Eye (tissue), 1 donor: ENCODE results near the gene GEMIN2.
"Not testable (repeated sequence)": the region's sequence is repeated elsewhere in the genome, so short reads cannot be mapped to it uniquely, and the experiment has no call there.

Source experiments
- DNase-seq: peaks from one replicate; pipeline ENCODE4 v3.0.0-alpha.2; 2015

The GEMIN2 gene, protein sequence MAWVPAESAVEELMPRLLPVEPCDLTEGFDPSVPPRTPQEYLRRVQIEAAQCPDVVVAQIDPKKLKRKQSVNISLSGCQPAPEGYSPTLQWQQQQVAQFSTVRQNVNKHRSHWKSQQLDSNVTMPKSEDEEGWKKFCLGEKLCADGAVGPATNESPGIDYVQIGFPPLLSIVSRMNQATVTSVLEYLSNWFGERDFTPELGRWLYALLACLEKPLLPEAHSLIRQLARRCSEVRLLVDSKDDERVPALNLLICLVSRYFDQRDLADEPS

DNA sequence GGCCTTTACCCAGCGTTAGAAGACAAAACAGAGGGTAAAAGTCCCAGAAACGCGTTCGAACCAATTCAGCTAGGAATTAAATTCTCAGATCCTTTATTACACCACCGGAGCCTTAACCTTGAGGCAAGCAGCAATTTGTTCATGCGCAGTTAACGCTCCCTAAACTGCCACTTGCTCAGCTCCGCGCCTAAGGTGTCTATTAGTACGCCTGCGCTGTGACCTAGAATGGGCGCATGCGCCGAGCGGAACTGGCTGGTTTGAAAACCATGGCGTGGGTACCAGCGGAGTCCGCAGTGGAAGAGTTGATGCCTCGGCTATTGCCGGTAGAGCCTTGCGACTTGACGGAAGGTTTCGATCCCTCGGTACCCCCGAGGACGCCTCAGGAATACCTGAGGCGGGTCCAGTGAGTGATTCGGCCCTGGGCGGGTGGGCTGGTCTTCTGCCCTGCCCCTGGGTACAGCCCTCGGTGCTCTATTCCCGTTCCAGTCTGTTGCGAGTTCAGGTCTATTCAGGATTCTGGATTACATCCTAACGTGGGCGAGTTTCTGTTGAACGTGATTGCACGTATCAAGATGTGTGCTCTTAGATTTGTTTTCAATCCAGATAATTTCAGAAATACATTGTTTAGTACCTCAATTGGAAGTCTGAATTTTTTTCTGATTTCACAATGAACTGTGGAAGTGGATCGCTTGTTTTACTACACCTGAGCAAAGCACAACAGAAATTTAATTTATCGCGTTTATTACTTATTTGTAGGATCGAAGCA is at the start of gene GEMIN2:
Gene GEMIN2, plus strand, starts transcription at position 251 of the 766 bp plus-strand sequence. Its CDS starts 16 bp downstream, at position 267.
- DNase-seq: peak; percentile 98

DNA sequence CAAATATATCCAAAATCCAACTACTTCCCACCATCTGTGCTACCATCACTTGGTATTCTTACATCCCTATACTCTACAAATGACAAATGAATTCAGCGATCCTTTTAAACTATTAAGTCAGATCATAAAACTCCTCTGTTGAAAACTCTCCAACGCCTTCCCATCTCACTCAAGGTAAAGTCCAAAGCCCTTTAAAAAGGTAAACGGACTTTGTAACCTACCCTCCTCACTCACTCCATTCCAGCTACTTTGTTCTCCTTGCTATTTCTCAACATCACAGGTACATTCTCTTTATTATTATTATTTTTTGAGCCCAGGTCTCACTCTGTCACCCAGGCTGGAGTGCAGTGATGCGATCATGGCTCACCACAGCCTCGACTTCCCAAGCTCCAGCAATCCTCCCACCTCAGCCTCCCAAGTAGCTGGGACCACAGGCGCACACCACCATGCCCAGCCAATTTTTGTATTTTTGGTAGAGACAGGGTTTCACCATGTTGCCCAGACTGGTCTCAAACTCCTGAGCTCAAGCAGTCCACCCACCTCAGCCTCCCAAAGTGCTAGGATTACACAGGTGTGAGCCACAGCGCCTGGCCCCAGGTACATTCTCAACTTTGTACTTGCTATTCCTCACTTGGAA is 44.8 kb upstream of the GEMIN2 start:
- not testable (repeated sequence) for DNase-seq

DNA sequence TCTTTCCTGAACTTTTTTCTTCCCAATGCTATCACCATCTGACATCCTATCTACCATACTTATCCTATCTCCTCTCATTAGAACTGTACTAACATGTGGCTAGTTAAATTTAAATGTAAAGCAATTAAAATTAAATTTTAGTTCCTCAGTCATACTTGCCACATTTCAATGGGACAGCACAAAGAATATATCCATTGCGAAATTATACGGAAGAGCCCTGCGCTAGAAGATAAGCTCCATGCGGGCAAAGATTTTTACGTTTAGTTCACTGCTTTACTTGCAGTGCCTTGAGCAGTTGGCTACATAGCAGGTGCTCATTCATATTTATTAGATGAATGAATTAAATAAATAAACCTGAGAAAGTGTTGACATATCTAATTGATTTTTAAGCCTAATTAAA is 44.2 kb upstream of the GEMIN2 start:
- DNase-seq: no peak

DNA sequence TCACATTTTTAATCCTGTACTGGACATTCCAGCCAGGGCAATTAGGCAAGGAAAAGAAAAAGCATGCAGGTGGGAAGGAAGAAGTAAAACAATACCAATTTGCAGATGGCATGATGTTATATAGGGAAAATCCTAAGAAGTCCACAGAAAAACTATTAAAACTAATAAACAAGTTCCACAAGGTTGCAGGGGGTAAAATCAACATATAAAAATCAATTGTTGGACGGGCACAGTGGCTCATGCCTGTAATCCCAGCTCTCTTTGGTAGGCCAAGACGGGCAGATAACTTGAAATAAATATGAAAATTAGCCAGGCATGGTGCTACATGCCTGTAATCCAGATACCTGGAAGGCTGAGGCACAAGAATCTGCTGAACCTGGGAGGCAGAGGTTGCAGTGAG is 43.0 kb upstream of the GEMIN2 start:
- DNase-seq: no peak

DNA sequence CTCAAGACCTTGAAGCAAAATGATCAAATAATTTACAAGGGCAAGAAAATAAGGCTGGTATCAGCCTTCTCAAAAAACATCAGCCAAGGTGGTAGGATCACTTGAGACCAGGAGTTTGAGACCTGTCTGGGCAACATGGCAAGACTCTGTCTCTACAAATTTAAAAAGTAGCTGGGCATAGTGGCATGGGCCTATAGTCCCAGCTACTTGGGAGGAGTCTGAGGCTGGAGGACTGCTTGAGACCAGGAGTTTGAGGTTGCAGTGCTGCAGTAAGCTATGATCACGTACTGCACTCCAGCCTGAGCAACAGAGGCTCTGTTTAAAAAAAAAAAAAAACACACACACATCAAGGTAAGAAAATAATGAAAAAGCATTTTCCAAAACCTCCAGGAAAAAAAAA is 33.2 kb upstream of the GEMIN2 start:
- DNase-seq: no peak

DNA sequence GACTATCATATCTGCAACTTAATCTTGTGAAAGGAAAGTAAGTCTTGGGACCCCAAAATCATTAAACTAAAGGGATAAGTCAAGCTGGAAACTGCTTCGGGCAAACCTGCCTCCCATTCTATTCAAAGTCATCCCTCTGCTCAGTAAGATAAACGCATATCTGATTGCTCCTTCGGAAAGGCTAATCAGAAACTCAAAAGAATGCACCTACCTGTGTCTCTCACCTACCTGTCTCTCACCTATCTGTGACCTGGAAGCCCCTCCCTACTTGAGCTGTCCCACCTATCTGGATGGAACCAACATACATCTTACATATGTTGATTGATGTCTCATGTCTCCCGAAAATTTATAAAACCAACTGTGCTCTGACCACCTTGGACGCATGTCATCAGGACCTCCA is 31.0 kb upstream of the GEMIN2 start:
- no peak for DNase-seq

DNA sequence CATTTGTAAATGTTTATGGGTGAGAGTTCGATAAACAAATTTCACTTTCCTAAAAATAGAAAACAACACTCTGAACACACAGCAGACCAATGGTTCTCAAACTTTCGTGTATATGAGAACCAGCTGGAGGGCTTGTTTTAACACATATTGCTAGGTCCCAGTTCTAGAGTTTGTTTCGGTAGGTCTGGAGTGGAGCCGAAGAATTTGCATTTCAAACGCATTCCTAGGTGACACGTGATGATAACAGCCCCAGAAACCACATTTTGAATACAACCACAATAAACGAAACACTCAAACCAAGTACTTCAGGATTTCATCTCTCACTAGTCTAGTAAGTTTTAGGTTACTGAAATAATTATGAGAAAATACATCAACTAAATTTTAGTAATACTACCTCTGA is 28.2 kb upstream of the GEMIN2 start:
- no peak for DNase-seq

DNA sequence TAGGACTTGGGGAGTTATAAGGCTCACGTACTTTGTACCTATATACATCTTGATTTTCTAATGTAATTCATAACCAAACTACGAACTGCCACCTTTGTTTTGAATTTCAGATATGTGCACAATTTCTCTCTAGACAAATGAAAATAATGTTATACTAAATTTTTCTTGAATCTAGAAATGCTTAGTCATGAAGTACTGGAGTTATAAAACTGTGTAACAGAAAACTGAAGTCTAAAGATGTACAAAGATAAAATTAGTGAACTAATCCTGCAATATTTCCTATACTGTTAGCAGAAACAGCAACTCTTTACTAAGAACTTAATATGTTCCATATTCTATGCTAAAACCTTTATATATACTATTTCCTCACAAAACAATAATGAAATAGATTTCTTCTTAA is 26.6 kb upstream of the GEMIN2 start:
- DNase-seq: no peak

DNA sequence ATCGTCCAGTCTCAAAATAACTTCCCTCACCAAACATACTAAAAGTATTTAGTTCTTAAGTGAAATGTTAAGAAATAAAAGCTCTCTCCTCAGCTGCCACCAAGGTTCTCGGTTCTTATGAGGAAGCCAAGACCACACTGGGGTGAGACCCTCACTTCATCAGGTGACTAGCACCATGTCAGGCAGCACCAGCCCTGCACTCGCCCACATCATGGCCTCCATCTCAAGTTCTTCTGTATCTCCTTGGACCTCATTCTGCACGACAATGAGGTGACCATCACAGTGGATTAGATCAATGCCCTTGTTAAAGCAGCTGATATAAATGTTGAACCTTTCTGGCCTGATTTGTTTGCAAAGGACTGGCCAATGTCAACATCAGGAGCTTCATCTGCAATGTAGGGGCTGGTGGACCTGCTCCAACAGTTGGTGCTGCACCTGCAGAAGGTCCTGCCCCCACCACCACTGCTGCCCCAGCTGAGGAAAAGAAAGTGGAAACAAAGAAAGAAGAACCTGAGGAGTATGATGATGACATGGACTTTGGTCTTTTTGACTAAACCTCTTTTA is 23.5 kb upstream of the GEMIN2 start:
- no peak for DNase-seq

DNA sequence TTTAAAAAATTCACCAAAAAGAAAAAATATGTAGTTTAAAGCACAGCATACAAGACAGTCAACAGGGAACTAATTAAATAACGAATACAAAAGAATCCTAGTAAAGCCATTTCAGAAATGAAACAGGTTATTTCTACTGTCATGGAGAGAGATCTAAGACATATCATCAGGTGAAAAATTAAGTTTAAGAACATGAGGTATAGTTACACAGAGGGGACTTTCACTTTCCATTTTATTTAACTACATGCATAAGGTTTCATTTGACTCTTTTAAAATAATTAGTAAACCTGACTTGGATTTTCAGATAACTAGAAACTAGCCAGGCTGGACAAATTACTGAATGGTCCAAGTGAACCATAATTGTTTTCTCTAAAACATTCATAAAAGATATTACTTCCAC is 22.4 kb upstream of the GEMIN2 start:
- DNase-seq: no peak

DNA sequence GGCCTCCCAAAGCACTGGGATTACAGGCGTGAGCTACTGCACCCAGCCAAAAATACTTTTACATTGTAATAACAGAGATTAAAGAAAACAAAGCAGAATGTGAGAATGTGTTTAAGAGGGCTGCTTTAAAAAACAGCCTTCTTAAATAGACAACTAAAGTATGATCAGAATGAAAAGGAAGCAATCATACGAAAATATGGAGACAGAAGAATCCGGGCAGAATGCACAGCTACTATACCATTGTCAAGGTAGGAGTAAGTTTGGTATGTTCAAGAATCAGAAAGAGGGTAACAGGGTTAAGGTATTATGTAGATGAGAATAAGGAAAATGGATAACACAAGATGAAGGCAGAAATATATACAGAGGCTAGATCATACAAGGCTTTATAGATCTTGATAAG is 19.6 kb upstream of the GEMIN2 start:
- DNase-seq: no peak

DNA sequence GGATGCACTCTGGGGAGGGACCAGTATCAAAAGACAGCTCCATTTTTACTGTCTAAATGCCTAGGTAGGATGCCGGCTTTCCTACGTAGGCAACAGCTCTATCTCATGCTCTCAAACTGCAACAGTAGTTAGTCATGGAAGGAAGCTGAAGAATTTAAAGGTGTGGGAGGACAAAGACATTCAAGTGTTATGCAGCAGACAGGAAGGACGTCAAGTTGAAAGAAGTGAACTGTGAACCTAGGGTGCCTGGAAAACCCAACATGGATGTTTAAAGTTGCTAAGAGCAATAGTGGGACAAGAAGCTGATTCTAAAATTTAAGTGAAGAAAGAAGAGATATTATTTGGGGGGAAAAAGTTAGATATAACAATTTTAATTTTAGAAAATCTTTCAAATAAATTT is 17.0 kb upstream of the GEMIN2 start:
- DNase-seq: no peak

DNA sequence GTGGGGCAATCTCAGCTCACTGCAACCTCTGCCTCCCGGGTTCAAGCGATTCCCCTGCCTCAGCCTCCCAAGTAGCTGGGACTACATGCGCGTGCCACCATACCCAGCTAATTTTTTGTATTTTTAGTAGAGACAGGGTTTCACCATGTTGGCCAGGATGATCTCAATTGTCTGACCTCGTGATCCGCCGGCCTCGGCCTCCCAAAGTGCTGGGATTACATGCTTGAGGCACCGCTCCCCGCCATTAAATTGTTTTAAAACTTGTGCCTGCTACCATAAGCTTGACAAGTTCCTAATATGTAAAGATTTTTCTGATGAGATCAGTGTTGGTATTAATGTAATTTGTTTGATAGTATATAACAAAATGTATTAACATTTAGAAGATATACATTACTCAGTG is 14.9 kb upstream of the GEMIN2 start:
- not testable (repeated sequence) for DNase-seq

DNA sequence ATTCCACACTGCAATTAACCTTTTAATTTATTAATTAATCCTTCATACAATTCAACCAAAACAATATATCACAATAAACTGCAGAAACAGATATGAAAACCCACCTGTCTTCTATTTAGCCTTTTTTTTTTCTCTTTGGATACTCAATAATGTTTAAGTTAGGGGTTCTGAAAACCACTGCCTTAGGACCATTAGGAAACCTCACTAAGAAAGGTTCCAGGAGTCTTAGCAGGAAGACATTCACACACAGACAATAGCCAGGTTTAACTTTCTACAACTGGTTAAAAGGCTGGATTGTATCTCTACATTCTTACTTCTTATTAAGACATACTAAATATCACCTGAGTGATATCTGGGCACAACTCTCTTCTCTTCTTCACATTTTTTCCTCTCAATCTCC is 14.4 kb upstream of the GEMIN2 start:
- DNase-seq: no peak

DNA sequence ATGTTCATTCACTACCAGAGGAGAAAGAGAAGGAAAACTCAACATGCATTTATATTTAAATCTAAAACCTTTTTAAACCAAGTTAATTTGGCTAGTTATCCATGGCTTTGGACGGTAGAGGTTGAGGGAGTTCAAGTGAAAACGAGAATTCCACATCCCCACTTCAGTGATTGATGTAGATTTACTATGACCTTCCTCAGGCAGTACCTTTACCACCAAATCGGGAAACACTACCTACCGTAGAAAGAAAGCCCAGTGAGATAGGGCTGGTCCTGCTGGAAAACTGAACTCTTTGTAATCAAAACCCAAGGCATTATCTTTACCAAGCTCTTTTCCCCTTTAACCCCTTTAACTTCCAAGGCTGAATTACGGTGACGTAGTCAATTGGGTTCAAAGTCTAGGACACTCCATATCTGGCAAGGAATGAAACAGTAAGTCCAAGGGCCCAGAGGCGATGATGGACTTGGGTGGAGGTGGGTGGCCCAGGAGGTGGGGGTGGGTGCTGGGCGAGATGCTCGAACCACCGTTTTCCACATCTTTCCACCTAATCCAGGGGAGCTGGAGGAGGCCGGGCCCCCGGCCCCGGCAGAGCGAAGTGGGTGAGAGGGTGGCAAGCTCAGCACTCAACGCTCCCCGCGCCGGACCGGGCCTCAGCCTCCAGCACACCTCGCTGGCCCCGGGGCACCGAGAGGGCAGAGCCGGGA is 11.7 kb upstream of the GEMIN2 start:
- peak; percentile 83 for DNase-seq

DNA sequence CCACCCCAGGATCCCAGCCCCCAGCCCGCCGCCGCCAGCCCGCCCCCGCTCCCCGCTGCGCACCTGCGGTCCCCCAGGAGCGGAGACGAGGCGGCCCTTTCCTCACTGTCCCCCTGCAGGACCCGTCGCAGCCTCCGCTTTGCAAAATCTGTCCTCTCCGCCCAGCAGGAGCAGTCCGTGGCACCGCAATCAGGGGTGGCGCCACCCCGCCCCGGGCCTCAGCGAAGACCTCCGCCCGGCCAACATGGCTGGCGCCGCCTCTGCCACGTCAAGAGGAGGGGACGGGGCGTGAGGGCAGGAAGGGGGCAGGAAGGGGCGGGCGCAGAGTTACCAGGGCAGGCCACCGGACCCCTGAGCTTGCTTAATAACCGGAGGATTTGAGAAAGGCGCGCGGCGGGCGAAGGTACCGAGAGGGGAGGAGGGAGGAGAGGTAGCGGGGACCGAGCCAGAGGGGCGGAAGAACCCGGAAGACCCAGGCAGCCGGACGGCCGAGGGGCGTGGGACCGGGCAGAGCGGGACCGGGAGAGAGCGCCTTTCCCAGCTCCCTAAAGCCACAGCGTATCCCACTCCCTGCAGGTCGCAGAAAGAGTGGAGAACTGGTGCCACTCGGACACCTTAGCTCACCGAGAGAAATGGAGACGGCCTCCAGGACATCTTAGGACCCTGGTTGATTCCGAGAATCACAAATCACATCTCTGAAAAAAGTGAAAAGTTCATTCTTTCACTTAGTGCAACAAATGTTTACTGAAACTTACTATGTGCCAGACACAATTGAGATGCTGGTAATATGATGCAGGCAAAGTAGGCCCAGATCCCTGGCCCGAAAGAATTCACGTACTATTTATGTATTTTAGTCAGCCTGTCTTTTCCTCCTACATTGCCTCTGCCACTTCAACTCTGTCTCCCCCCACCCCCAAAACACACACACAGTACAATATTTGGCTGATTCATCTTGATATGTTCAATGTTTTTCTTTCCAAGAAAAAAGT is 10.9 kb upstream of the GEMIN2 start, which contains the start of gene SEC23A:
Gene SEC23A, minus strand, starts transcription at position 267 of the 989 bp plus-strand sequence. CDS start 7,117 bp downstream, outside the sequence.
- DNase-seq: peak; percentile 94

DNA sequence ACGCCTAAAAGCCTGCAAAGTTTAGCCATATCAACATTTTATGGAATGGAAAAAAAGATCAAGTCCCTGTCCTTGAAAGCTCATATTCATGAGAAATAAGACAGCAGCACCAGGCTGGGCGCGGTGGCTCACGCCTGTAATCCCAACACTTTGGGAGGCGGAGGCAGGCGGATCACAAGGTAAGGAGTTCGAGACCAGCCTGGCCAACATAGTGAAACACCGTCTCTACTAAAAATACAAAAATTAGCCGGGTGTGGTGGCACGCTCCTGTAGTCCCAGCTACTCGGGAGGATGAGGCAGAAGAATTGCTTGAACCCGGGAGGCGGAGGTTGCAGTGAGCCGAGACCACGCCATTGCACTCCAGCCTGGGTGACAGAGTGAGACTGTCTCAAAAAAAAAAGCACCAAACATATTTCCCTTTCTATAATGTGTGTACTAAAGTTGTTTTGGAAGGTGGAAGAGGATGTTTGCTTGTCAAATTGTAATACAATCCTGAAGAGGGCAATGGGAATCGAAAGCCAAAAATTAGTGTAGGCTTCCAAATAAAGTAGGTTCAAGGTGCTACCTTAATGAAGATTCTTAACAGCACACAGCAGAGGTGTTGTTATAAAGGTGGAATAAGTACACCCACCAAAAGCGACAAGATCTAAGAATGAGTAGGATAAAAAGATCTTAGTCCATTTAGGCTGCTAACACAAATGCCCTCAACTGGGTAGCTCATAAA is 9.9 kb upstream of the GEMIN2 start:
- not testable (repeated sequence) for DNase-seq

DNA sequence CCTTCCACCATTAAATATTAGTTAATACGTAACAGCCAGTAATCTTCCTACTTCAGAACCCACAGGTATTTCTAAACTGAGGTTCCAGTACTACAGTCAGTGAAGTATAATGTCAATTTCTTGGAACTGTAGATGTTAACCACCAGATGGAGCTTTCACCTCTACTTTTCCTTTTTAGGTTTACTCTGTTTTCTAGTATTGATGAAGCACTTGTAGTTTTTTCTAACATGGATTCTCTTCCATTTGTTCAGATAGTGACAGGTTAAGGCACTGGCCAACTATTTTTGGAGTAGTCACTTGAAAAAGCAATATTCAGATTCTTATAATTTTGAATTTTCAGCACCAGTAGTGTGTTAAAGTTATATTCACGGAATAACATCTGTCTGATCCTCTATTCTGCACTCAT is 6.5 kb upstream of the GEMIN2 start:
- DNase-seq: peak; percentile 50

DNA sequence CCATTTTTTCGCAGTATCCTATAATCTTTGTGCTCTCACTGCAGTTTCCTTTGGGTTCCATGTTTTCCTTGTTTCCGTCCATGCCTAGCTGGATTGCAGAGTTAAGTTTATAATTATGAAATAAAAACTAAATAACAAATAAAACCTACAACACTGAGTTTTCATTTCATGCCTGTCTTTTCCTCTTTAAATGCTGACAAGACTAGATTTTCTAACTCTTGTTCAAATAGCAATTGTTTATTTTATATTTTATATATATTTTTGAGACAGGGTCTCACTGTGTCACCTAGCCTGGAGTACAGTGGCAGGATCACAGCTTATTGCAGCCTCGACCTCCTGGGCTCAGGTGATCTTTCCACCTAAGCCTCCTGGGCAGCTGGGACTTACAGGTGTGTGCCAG is 5.3 kb upstream of the GEMIN2 start:
- DNase-seq: no peak

DNA sequence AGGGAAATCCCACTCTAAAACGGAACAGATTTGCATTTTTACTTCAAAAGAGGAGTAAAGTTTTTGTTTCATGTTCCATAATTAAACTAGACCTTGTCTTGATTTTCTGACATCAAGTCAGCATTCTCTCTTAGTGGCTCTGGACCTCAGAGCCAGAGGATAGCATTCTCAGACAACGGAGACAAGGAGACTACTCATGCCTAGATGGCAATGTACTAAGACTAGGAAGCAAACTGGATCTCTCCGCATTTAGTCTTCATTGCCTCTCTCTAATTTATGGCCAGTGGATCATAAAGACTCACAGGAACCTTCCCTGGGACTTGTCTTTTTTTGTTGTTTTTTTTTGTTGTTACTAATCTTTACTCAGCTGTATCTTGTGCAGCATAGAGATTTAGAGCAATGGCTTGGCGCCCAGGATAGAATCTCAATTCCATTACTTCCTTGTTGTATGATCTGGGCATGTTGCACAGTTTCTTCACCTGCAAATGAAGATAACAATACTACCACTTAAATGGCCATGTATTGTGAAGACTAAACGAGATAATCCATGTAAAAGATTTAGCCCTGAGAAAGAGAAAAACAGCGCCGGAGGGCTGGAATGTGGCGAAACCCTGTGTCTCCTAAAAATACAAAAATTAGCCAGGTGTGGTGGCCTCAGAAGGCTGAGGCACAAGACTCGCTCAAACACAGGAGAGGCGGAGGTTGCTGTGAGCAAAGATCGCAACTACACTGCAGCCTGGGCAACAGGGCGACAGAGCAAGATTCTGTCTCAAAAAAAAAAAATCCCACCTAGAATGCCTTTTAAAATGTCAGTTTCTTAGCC is 4.0 kb upstream of the GEMIN2 start:
- DNase-seq: no peak
